ENCODE results near the gene CTPS2.

Gene CTPS2

DNA sequence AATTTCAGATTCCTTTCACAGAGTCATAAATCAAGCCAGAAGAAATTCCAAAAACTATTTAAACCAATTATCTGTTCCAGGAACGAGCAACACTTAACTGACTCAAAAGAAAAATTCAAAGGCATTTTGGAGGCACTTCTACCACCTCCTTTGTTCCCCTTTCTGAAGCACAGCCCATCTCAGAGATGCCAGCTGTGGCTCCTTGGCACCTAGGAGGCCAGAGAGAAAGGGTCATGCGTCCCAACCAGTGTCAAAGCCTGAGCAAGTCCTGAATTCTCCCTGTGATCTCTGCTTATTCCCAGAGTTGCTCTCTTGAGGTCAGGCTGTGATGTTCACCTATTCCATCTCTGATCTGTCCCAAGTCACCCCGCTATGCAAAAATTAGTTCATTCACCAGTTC, 167.5 kb downstream of the CTPS2 start:
- DNase-seq, result no peak
